NCI-H748 (cell line): ENCODE data around the gene ITGB1BP1.

Experiments
- DNase-seq: peaks from one replicate; lab custom pipeline; 2025; ENCODE audit not compliant: unreplicated experiment; lab: John Stamatoyannopoulos, UW

ITGB1BP1 gene, protein sequence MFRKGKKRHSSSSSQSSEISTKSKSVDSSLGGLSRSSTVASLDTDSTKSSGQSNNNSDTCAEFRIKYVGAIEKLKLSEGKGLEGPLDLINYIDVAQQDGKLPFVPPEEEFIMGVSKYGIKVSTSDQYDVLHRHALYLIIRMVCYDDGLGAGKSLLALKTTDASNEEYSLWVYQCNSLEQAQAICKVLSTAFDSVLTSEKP

DNA sequence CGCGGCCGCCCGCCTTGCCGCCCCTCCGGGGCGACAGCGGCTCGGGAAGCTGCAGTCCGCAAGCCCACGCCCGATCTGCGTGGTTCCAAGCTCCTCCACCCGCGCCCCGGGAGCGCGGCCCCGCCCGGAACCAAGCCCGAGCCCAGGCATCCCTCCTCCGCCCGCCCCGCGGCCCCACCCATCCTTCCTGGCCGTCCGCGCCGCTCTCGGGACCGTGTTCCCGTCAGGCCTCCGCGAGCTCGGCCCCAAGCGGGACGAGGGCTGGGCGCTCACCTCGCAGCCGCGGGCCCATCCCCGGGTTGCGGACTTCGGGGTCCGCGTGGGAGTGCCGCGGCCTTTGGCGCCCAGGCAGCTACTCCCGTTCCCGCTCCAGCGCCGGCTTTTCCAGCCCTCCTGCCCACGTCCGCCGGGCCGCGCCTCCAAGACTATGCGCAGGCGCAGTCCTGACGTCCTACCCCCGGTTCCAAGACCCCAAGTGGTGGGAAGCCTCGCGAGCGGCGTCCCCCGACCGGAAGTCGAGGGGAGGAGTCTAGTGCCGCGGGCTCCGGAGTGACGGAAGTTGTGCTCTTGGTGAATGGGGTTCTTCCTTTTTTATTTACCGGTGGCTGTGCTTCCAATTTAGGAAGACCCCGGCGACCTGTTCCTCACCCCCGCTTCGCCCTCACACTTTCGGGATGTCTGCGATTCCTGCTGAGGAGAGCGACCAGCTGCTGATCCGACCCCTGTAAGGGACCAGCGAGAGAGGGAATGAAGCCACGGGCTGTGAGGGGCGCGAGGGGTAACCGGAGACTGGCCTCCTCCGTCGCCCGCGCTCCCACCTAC is at the start of gene ITGB1BP1, which contains the start of gene CPSF3:
ITGB1BP1 (minus strand) TSS at position 429 of the 822 bp plus-strand sequence. CDS start 4,831 bp downstream, outside the sequence.
CPSF3 (plus strand) TSS at position 555 of the 822 bp plus-strand sequence; CDS start at position 675, 120 bp downstream.
- peak; percentile 98 for DNase-seq

DNA sequence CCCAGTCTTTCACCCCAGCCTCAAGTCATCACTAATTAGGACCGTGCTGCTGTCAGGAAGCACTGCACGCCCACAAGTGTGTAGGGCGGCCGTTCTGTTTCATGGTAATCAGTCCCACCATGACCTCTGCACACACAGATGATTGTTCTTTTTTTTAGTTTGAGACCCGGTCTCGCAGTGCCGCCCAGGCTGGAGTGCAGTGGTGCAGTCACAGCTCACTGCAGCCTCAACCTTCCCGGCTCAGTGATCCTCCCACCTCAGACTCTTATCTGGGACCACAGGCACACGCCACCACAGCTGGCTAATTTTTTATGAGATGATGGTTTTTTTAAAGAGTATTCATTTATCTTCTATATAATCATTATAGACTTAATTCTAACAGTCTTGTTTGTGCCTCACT is 49.2 kb upstream of the ITGB1BP1 start:
- no peak for DNase-seq

DNA sequence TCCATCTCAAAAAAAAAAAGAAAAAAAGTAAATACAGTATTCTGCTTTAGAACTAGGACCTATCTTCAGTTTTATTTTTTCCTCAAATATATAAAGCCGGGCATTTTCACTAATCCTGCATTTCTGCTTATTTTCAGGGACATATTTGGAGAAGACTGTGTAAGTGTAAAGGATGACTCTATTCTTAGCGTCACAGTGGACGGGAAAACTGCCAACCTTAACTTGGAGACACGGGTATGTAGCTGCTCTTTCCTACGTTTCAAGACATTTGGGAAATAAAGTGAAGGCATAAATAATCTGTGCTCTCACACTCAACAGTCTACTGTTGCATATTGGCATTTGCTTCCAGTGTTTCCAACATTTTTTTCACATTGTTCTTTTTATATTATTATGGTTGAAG is 47.9 kb upstream of the ITGB1BP1 start:
- DNase-seq = no peak

DNA sequence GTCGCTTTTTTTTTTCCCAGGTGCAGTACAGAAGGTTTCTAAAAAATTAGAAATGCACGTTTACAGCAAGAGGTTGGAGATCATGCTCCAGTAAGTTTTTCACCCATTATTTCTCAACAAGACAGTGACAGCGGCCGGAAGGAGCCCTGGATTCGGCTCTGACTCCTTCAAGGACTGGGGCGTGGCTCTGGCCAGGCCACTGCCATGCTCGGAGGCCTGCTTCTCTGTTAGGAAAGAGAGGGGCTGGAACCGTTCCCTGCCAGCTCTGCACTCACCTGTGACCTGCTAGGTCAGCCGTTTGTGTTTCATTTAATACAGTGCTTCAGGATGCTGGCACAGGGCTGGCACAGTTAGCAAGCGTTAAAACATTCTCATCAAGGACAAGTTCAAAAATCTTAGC is 44.4 kb upstream of the ITGB1BP1 start:
- DNase-seq = no peak

DNA sequence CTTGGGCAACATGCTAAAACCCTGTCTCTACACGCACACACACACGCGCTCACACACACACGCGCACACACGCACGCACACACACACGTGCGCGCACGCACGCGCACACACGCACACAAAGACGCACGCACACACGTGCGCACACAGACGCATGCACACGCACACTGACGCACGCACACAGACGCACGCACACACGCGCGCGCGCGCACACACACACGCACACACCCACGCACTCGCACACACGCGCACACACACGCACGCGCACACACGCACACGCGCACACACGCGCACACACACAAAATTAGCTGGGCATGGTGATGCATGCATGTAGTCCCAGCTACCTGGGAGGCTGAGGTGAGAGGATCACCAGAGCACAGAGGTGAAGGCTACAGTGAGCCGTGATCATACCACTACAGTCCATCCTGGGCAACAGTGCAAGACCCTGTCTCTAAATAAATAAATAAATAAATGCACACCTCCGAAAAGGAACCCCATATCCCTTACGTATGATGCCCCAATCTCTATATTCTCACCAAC is 42.9 kb upstream of the ITGB1BP1 start:
- DNase-seq = no peak

DNA sequence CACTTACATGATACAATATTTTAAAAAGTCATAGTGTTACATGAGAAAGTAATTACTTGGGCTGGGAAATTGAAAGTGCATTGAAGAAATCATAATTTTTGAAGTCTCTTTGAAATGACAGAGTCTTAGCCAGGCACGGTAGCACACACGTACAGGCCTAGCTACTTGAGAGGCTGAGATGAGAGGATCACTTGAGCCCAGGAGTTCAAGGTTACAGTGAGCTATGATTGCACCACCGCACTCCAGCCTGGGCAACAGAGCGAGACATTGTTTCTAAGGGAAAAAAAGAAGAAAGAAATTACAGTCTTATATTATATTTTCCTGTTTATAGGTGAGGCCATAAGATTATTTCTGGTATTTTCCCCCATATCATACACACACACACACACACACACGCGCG is 41.8 kb upstream of the ITGB1BP1 start:
- DNase-seq = no peak

DNA sequence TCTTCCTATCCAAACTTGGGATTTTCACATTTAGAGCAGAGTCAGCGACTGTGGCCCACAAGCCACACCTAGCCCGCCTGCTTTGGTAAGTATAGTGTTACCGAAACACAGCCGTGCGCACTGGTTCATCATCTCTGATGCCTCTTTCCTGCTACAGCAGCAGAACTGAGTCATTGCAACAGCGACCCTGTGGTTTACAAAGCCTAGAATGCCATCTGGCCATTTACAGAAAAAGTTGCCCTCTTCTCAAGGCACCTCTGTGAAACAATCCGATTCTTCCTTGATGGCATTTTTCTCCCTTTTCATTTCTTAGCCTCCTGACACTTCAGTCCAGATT is 40.3 kb upstream of the ITGB1BP1 start:
- DNase-seq = no peak

DNA sequence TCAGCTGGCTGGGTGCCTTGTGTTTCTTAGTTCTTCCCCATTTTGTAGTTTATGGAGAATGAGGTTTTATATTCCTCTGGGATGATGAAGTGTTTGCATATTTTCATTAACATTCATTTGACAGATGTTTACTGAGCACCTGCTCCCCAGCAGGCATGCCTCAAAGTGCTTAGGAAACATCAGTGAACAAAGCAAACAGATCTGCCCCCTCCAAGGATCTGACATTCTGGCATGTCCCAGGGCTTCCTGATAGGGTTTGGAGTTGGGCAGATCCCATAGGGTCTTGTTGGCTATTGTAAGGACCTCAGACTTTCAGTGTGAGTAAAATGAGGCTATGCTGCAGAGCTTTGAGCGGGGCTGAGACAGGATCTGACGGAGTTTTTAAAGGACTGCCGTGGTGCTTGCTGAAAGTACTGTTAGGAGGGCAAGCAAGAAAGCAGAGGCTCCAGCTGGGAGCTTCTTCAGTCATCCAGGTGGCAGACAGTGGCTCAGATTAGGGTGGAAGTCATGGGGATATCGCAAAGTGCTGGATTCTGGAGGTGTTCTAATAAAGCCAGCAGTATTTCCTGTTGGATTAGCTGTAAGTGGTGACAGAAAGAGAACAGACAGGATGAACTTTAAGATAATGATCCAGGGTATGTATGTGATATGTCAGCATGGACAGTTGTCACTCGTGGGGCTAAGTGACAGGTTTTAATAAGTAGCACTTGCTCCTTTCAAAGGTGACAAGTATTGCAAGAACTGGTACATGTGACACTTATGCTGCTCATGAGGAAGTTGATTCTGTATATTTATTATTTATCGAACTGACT is 39.8 kb upstream of the ITGB1BP1 start:
- DNase-seq = peak; percentile 75

DNA sequence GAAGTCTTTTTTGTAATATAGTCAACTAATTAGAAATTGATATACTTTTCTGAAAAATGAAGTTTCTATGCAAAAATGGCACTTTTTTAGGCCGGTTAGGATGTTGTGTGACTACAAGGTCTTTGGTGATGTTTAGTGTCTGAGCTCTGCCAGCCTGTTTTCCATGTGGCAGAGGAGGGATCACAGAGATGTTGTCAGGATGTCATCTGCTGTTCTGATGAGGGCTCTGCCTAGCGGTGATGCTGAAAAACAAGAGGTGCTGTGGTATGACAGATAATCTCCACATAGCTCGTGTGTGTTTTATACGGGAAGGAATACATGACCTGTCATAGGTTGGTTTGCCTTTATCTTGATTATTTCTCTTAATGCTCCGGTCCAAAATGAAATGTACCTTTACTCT is 39.0 kb upstream of the ITGB1BP1 start:
- DNase-seq = peak; percentile 24

DNA sequence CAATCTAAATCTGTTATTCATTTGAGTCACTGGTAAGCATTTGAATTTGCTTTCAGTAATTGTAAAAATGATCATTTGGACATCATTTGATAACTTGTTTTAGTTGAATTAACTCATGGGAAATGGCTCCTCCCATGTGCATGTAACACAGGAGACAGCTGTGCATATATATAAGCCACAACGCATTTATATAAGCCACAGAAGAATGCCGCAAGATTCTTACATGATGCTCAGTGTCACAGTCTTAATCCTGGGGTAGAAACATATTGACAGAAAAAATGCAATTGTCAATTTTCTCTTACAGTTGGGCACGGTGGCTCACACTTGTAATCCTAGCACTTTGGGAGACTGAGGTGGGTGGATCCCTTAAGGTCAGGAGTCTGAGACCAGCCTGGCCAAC is 37.8 kb upstream of the ITGB1BP1 start:
- no peak for DNase-seq

DNA sequence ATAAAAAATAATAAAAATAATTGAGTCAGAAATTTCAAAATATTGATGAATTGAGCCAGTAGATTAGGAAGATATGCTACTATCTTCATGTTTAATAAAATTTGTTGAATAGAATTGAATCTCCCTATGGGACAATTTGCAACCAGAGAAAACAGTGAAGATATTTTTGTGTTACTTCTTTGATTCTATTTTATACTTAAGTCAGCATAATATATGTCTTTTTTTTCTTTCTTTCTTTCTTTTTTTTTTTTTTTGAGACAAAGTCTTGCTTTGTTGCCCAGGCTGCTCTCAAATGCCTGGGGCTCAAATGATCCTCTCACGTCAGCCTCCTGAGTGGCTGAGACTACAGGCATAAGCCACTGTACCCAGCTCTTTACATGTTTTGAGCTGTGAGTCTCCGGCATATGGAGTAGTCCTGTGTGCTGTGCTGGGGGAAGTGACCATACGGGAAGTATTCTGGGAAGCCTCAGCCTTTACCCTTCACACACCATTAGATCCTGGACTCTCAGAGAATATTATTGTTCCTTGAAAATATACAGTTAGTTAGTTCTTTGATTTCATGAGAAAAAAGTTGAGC is 37.2 kb upstream of the ITGB1BP1 start:
- no peak for DNase-seq

DNA sequence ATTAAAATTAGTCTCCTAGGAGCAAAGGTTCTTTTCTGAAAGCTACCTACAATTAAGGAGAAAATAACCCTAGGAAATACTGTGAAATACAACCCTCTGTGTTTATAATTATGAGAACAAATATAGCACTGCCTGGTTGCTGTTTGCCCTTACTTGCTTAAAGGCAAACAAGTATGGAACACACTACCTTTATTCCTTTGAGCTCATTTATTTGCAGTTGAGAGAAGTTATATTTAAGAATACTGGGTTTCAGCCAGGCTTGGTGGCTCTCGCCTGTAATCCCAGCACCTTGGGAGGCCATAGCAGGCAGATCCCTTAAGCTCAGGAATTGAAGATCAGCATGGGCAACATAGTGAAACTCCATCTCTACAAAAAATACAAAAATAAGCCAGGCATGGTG is 27.9 kb upstream of the ITGB1BP1 start:
- no peak for DNase-seq

DNA sequence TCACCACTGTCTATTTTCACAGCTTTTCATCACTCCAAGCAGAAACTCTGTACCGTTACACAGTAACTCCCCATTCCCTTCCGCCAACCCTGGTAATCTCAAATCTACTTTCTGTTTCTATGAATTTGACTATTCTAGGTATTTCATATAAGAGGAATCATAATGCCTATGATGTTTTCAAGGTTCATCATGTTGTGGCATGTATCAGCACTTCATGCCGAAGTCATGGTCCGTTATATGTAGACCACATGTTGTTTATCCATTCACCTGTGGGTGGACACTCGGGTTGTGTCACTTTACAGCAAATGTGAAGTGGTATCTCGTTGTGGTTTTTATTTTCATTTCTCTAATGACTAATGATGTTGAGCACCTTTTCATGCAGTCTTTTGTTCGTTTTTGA is 21.8 kb upstream of the ITGB1BP1 start:
- no peak for DNase-seq

DNA sequence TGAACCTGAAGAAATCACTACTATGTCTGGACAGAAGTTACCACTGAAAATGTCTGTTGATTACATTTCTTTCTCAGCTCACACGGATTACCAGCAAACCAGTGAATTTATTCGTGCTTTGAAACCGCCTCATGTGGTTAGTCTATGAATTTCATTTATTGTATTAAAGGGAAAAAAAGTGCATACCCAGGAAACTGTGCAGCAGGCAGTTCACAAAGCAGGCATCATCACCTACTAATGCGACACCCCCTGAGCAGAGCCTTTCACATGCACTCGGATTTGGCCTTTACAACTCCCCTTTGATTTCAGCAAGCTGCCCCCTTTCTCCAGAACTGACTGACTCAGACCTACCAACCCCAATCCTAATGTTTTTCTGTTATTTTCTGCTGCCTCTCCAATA is 20.2 kb upstream of the ITGB1BP1 start:
- no peak for DNase-seq

DNA sequence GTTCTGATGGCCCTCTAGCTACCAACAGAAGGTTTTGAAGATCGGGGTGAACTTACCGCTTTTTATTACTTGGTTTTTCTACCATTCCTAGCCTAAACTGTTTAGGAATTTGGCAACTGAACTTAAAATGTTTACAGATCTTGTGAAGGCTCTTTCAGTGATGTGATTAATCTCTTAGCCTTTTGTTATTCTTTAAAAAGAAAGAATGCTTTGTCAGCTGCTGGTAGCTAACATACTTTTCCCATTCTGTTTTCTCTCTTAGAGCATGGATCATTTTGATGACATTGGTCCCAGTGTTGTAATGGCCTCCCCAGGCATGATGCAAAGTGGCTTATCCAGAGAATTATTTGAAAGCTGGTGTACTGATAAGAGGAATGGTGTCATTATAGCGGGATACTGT is 18.2 kb upstream of the ITGB1BP1 start:
- DNase-seq = no peak

DNA sequence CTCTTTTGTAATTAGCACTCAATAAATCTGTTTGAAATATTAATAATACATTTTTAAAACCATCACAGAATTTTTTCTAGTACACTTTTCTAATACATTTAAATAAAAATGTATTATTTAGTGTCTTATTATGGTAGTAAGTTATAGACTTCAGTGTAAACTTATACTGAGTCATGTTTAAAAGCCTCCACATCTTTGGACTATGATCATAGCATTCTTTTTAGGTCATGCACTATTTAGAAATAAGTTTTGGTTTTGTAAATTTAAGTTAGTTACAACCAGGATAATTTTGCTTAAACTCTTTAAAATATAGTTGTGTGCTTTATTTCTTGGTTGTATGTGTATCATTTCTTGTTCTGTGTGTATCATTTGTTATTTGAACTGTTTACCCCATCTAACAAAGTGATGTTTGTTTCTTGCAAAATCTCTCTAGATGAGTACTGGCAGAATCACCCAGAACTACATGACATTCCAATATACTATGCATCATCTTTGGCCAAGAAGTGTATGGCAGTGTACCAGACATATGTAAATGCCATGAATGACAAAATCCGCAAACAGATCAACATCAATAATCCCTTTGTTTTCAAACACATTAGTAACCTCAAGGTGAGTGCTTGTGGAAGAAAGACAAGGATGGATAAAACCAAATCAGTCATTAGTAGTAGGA is 16.9 kb upstream of the ITGB1BP1 start:
- DNase-seq = no peak

DNA sequence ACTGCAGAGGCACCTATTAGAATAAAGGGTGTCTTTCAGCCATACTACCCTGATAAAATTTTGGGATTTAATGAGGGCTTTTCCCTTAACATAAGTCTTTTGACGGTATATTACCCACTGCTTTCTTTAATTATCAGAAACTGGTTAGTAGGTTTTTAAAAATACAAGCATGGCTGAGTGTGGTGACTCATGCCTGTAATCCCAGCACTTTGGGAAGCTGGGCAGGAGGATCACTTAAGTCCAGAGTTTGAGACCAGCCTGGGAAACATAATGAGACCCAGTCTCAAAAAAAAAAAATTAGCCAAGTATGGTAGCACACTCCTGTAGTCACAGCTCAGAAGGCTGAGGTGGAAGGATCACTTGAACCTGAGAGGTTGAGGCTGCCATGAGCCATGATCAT is 16.2 kb upstream of the ITGB1BP1 start:
- no peak for DNase-seq

DNA sequence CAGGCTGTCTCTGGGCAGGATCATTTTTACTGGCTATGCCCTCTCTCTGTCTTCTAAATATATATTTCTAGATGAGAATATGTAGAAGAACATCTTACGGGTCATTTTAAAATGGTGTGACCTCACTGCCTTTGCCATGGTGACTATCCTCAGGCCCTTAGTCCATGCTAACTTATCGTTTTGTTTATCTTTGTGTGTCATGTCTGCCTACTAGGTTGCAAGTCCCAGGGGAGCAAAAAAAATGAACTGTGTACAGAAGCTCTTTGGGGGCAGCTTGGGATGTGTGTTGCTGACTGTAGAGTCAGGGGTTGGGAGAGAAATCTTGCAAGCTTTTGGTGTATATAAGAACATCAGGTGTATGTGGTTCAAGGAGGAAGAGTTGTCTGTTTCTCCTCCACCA is 11.2 kb upstream of the ITGB1BP1 start:
- DNase-seq = no peak

DNA sequence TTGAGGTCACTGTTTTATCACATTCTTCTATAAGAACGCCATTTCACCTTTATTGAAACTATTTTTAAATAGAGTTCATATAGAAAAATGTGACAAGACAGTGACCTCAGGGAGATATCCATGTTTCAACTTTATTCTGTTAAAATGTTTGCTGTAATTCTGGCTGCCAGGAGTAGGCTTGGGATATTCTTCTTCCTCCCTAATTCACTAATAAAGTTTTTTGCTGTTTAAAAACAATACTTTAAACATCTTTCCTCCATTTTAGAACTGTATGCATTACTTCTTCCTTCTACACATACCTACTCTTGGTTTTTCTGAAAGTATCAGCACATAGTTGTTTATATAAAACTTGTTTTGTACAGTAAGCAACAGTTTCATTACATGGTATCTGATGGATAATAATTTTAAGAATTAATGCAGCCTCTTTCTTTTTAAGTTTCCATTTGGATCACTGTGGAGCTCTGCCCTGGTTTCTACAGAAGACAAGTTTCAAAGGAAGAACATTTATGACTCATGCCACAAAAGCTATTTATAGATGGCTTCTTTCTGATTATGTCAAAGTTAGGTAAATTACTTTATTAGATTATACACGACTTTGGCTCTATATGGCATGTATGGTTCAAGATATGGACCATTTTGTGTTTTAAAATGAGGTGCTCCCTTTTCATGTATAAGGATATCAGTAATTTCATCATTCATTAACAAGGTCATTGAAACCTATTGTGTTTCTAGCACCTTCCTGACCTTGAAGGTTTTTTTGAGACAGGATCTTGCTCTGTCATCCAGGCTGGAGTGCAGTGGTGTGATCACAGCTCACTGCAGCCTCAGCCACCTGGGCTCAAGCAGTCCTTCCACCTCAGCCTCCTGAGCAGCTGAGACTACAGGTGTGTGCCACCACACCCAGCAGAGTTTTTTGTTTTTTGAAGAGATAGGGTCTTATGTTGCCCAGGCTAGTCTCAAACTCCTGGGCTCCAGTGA is 7.3 kb upstream of the ITGB1BP1 start:
- DNase-seq = no peak
